ENCODE data around the gene NPFF.
A peak's percentile ranks its signal among the peaks of the same experiment; 100 is the strongest.
"Not testable (repeated sequence)": the region's sequence is repeated elsewhere in the genome, so short reads cannot be mapped to it uniquely, and the experiment has no call there.

Gene NPFF

GRCh38 chr12:53506881-53507602 lies at the start of gene NPFF:
TSS of gene NPFF (minus strand) at chr12:53507484. CDS start at chr12:53507474, 10 bp downstream.
- DNase-seq (ENCODE audit: low read depth): no peak

GRCh38 chr12:53552361-53553327 lies 45.4 kb upstream of the NPFF start:
- DNase-seq (ENCODE audit: low read depth): no peak

- no peak for DNase-seq (ENCODE audit: low read depth)
These were observed 44.6 kb upstream of the NPFF start for GRCh38 chr12:53551889-53552291.

DNA sequence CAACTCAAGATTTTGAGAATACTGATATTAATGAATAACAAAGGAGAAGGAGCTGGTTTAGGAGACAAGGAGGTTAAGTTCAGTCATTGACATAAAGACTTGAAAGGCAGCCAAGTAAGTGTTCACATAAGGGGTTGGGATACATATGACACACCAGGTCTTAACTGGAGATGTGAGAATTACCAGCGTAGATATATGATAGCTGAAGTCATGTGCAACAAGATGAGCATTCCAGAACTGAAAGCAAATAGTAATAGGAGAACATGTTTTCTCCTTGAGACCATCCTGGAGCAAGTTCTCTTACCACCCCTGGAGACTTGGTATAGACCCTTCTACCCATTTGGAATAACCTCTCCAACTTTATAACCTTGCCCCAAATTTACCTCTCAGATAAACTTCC lies 43.3 kb upstream of the NPFF start:
- DNase-seq (ENCODE audit: low read depth): no peak

DNA sequence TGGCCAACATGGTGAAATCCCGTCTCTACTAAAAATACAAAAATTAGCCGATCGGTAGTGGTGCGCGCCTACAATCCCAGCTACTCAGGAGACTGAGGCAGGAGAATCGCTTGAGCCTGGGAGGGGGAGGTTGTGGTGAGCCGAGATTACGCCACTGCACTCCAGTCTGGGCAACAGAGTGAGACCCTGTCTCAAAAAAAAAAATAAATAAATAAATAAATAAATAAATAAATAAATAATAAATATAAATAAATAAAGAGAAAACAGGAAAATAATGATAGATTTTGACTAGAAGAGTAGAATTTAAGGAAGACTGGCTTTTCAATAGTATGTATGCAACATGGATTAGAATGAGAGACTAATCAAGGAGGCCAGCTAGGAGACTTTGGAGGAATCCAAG lies 42.8 kb upstream of the NPFF start:
- not testable (repeated sequence) for DNase-seq (ENCODE audit: low read depth)

- DNase-seq (ENCODE audit: low read depth): not testable (repeated sequence)
These were observed 41.1 kb upstream of the NPFF start for GRCh38 chr12:53548354-53548753.

GRCh38 chr12:53543539-53543938 lies 36.3 kb upstream of the NPFF start:
- peak; percentile 2 for DNase-seq (ENCODE audit: low read depth)

GRCh38 chr12:53539526-53539925 lies 32.2 kb upstream of the NPFF start:
- no peak for DNase-seq (ENCODE audit: low read depth)

- DNase-seq (ENCODE audit: low read depth): no peak
These were observed 31.0 kb upstream of the NPFF start for GRCh38 chr12:53538209-53538689.

DNA sequence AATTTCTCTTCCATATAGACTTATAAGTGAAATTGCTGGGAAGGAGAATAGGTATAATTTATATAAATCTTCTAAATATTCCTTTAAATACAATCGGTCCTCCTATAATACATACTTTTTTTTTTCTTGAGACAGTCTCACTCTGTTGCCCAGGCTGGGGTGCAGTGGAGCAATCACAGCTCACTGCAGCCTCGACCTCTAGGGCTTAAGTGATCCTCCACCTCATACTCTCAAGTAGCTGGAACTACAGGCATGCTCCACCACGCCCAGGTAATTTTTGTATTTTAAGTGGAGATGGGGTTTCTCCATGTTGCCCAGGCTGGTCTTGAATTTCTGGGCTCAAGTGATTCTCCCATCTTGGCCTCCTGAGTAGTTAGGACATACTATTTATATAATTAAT lies 29.7 kb upstream of the NPFF start:
- no peak for DNase-seq (ENCODE audit: low read depth)

DNA sequence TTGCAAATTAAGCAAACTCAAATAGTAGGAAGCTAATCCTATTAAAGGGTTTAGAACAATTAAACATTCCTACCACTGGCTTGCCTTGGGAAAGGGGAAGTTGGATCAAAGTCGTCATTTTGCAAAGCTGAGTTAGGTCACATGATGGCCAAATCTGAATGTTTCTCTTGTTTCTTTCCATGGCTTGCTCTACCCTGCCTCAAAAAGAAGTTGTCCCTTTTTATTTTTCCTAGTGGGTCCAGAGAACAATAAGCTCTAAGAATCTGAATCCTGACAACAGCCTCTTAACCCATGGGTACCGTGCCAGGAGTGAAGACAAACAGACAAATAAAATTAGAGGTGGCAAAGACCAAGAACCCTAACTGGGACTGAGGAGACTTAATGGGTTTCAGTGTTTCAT lies 26.2 kb upstream of the NPFF start:
- no peak for DNase-seq (ENCODE audit: low read depth)

- no peak for DNase-seq (ENCODE audit: low read depth)
These were observed 25.5 kb upstream of the NPFF start for GRCh38 chr12:53532524-53533445.

DNA sequence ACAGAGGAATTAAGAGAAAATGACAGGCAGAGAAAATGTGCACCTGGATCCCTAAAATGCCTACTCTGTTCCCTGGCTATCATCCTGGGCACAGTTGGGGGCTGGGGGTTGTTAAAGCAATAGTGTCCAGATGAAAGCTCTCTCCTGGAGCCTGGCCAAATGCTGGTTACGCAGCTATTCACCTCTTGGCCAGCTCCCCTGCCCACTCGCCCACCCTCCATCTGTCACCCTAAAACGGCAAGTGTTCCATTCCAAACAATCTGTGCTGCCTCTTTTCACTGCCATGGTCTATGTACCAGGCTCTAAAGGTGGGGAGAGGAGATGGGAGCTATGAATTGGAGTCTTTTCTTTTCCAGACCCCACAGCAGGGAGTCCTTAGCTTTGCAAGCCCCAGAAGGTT lies 24.7 kb upstream of the NPFF start:
- DNase-seq (ENCODE audit: low read depth): no peak

DNA sequence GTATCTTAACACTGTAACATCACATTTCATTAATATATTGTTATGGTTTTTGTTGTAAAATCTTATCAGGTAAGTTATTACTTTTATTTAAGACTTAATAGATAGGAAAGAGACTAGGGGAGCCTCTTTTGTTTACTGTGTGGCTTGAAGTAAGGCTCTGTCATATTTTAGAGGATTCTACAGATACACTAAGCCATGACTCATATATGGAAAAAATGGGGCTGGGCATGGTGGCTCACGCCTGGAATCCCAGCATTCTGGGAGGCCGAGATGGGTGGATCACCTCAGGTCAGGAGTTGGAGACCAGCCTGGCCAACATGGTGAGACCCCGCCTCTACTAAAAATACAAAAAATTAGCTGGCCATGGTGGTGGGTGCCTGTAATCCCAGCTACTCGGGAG lies 23.6 kb upstream of the NPFF start:
- no peak for DNase-seq (ENCODE audit: low read depth)

DNA sequence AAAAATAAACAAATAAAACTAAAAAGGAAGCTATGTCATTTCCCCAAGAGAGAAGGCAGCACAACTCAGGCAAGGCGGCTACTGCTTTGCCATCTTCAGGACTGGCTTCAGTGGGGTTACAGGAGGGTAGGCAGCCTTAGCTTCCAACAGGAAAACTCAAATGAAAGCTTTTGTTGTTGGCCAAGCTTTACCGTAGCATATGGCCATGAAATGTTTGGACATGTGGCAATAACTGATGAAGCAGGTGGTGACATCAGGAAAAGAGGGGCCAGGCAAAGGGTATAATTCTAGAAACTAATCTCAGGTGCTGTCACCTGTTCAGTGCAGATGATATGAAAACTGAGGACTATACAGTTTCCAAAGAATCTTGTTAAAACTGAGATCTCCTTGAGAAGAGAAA lies 22.8 kb upstream of the NPFF start:
- no peak for DNase-seq (ENCODE audit: low read depth)

GRCh38 chr12:53524476-53524875 lies 17.2 kb upstream of the NPFF start:
- DNase-seq (ENCODE audit: low read depth): no peak

DNA sequence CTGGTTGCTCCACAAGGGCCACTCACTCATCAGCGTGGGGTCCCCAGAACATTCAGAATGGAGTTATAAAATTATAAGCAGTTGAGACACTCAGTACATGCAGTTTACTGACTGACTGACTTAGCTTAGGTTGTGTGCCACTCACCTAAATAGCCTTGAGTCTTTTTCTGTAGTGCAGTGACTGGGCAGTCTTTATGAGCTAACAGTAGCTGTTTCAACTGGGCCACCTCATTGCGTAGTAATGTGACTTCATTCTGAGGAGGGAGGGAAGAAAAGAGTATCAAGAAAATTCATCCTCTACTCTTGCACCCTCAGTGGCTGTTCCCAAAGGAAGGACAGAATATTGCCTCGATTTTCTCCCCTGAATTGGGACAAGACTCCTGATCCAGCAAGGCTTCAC lies 15.8 kb upstream of the NPFF start:
- no peak for DNase-seq (ENCODE audit: low read depth)

- DNase-seq (ENCODE audit: low read depth): no peak
These were observed 11.1 kb upstream of the NPFF start for GRCh38 chr12:53518381-53518780.

- no peak for DNase-seq (ENCODE audit: low read depth)
These were observed 9.6 kb upstream of the NPFF start for GRCh38 chr12:53516758-53517455.

- DNase-seq (ENCODE audit: low read depth): no peak
These were observed 8.0 kb upstream of the NPFF start for GRCh38 chr12:53515291-53515680.

DNA sequence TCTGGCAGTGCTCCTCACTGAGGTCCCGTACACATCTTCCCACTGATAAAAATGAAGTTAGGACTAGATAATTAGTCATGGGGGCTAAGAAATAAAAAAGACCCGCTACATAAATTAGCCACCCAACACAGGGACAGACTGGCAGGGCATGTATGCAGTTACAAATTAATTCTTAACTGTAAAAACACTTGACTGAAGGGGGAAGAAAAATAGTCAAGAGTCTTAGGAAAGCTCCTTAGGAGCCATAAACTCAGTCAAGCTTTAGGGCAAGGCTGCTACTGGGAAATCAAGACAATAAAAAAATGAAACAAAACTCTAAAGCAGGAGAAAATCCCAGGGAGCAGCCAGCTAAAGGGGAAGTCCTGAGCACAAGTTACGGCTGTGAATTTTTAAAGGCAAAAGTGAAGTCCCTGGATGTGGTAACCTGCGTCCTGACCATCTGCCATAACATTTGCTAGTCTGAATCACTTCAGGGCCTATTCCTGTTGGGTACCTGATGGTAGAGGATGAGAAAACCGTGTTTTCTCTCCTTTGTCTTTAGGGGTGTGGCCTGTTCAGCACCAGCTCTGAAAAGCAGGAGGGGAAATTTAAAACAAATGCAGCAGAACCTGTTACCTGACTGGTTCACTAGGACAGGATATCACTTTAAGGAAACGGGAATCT lies 7.5 kb upstream of the NPFF start:
- DNase-seq (ENCODE audit: low read depth): no peak

Measured in activated gamma-delta T cell treated with anti-CD3 and anti-CD28 coated beads, Interleukin-2, amount 50 U/mL, for 16 hours (primary cell).